DMS153 treated with DMSO at 0.1 percent for 48 hours (cell line): ENCODE data around the gene LCE4A.
"Not testable (repeated sequence)": the region's sequence is repeated elsewhere in the genome, so short reads cannot be mapped to it uniquely, and the experiment has no call there.

ENCODE experiments used
- DNase-seq: peaks from one replicate; lab custom pipeline; 2025; ENCODE audit not compliant: unreplicated experiment; lab: John Stamatoyannopoulos, UW

LCE4A gene

GRCh38 chr1:152707860-152708259 is at the start of gene LCE4A:
Gene LCE4A, plus strand, starts transcription at chr1:152708160. Its CDS starts 916 bp downstream, at chr1:152709076.
- no peak for DNase-seq

GRCh38 chr1:152658649-152659048 is 49.3 kb upstream of the LCE4A start:
- no peak for DNase-seq

GRCh38 chr1:152663098-152663497 is 44.9 kb upstream of the LCE4A start, which contains the start of gene LCE2D:
Gene LCE2D, plus strand, starts transcription at chr1:152663380. Its CDS starts 726 bp downstream, at chr1:152664106.
- no peak for DNase-seq

GRCh38 chr1:152666171-152666570 is 41.8 kb upstream of the LCE4A start:
- DNase-seq, result not testable (repeated sequence)

- no peak for DNase-seq
Measured at GRCh38 chr1:152667648-152668047, 40.3 kb upstream of the LCE4A start.

GRCh38 chr1:152673016-152673415 is 34.9 kb upstream of the LCE4A start:
- DNase-seq, result no peak

- not testable (repeated sequence) for DNase-seq
Measured at GRCh38 chr1:152674983-152675382, 33.0 kb upstream of the LCE4A start, which contains the start of gene LCE2C. Gene LCE2C, plus strand, starts transcription at chr1:152675279. Its CDS starts 737 bp downstream, at chr1:152676016.

- no peak for DNase-seq
Measured at GRCh38 chr1:152679459-152679858, 28.5 kb upstream of the LCE4A start.

- DNase-seq, result no peak
Measured at GRCh38 chr1:152681616-152682015, 26.3 kb upstream of the LCE4A start.

GRCh38 chr1:152683846-152684245 is 24.1 kb upstream of the LCE4A start:
- no peak for DNase-seq

GRCh38 chr1:152685823-152686222 is 22.1 kb upstream of the LCE4A start, which contains the start of gene LCE2B:
Gene LCE2B, plus strand, starts transcription at chr1:152686123. Its CDS starts 721 bp downstream, at chr1:152686844.
- not testable (repeated sequence) for DNase-seq

GRCh38 chr1:152697701-152698600 is 10.0 kb upstream of the LCE4A start, which contains the start of gene LCE2A:
Gene LCE2A, plus strand, starts transcription at chr1:152698345. Its CDS starts 557 bp downstream, at chr1:152698902.
- no peak for DNase-seq

- DNase-seq, result no peak
Measured at GRCh38 chr1:152699746-152700145, 8.2 kb upstream of the LCE4A start.

- DNase-seq, result no peak
Measured at GRCh38 chr1:152718238-152718637, 10.3 kb downstream of the LCE4A start.

GRCh38 chr1:152725261-152725660 is 17.3 kb downstream of the LCE4A start:
- DNase-seq, result no peak

- DNase-seq, result no peak
Measured at GRCh38 chr1:152728986-152729385, 21.0 kb downstream of the LCE4A start.

- no peak for DNase-seq
Measured at GRCh38 chr1:152735648-152736047, 27.7 kb downstream of the LCE4A start.

- no peak for DNase-seq
Measured at GRCh38 chr1:152737997-152738396, 30.0 kb downstream of the LCE4A start.

- DNase-seq, result no peak
Measured at GRCh38 chr1:152739841-152740240, 31.9 kb downstream of the LCE4A start.

GRCh38 chr1:152741656-152742055 is 33.7 kb downstream of the LCE4A start:
- no peak for DNase-seq

GRCh38 chr1:152743371-152744145 is 35.6 kb downstream of the LCE4A start:
- DNase-seq, result no peak
